ENCODE data around the gene SMYD3.

The SMYD3 gene

GRCh38 chr1:245859493-245860114, 647.5 kb downstream of the SMYD3 start:
- H3K27me3 ChIP-seq (ENCODE audit: insufficient read depth, low read depth): no peaks in the 10 kb centered on the region
- no peak overlapping the region for H3K4me2 ChIP-seq
- no peaks in the 10 kb centered on the region for H3K4me1 ChIP-seq (ENCODE audit: low read depth, poor library complexity, severe bottlenecking)
- no peaks in the 10 kb centered on the region for H4K20me1 ChIP-seq (ENCODE audit: insufficient read depth)
- no peak overlapping the region for H3K4me3 ChIP-seq (IDR thresholded peaks at IDR 0.05; ENCODE audit: insufficient read depth, low read depth, low read length)
- H3K27ac ChIP-seq: no peak overlapping the region
- H3K36me3 ChIP-seq (ENCODE audit: insufficient read depth): no peaks in the 10 kb centered on the region
- no peaks in the 10 kb centered on the region for H3K79me2 ChIP-seq (ENCODE audit: insufficient read depth, low read depth)
- H2AFZ ChIP-seq (ENCODE audit: low read depth): no peak overlapping the region
- TF ChIP-seq CTCF (conservative IDR thresholded peaks at IDR 0.05; ENCODE audit: low read depth, low read length): no peak
- H3K9ac ChIP-seq: no peak overlapping the region

GRCh38 chr1:245858722-245859492, 648.2 kb downstream of the SMYD3 start:
- Histone ChIP-seq H2AFZ (ENCODE audit: low read depth) (no peak overlapping the region), H3K9ac (no peak overlapping the region), H3K4me2 (no peak overlapping the region), H3K79me2 (ENCODE audit: insufficient read depth, low read depth) (no peaks in the 10 kb centered on the region), H3K27me3 (ENCODE audit: insufficient read depth, low read depth) (no peaks in the 10 kb centered on the region), H3K27ac (no peak overlapping the region), H4K20me1 (ENCODE audit: insufficient read depth) (no peaks in the 10 kb centered on the region), H3K36me3 (ENCODE audit: insufficient read depth) (no peaks in the 10 kb centered on the region), H3K4me3 (IDR thresholded peaks at IDR 0.05; ENCODE audit: insufficient read depth, low read depth, low read length) (no peak overlapping the region), H3K4me1 (ENCODE audit: low read depth, poor library complexity, severe bottlenecking) (no peaks in the 10 kb centered on the region)
- TF ChIP-seq CTCF (conservative IDR thresholded peaks at IDR 0.05; ENCODE audit: low read depth, low read length): no peak

GRCh38 chr1:245858022-245858721, 648.9 kb downstream of the SMYD3 start:
- H2AFZ ChIP-seq (ENCODE audit: low read depth): no peak overlapping the region
- no peak overlapping the region for H3K9ac ChIP-seq
- no peaks in the 10 kb centered on the region for H3K4me1 ChIP-seq (ENCODE audit: low read depth, poor library complexity, severe bottlenecking)
- H3K27me3 ChIP-seq (ENCODE audit: insufficient read depth, low read depth): no peaks in the 10 kb centered on the region
- no peak overlapping the region for H3K4me2 ChIP-seq
- no peak overlapping the region for H3K27ac ChIP-seq
- H3K79me2 ChIP-seq (ENCODE audit: insufficient read depth, low read depth): no peaks in the 10 kb centered on the region
- TF ChIP-seq CTCF (conservative IDR thresholded peaks at IDR 0.05; ENCODE audit: low read depth, low read length): no peak
- no peaks in the 10 kb centered on the region for H3K36me3 ChIP-seq (ENCODE audit: insufficient read depth)
- H3K4me3 ChIP-seq (IDR thresholded peaks at IDR 0.05; ENCODE audit: insufficient read depth, low read depth, low read length): no peak overlapping the region
- H4K20me1 ChIP-seq (ENCODE audit: insufficient read depth): no peaks in the 10 kb centered on the region

- no peak overlapping the region for H3K4me2 ChIP-seq
- no peaks in the 10 kb centered on the region for H3K27me3 ChIP-seq (ENCODE audit: insufficient read depth, low read depth)
- no peak overlapping the region for H3K9ac ChIP-seq
Observed at GRCh38 chr1:245856944-245857531, 650.0 kb downstream of the SMYD3 start.

More at GRCh38 chr1:245856944-245857531, 650.0 kb downstream of the SMYD3 start:
- no peak overlapping the region for H3K27ac ChIP-seq
- H4K20me1 ChIP-seq (ENCODE audit: insufficient read depth): no peaks in the 10 kb centered on the region
- H2AFZ ChIP-seq (ENCODE audit: low read depth): no peak overlapping the region
- H3K79me2 ChIP-seq (ENCODE audit: insufficient read depth, low read depth): no peaks in the 10 kb centered on the region
- H3K4me1 ChIP-seq (ENCODE audit: low read depth, poor library complexity, severe bottlenecking): no peaks in the 10 kb centered on the region
- no peak for TF ChIP-seq CTCF (conservative IDR thresholded peaks at IDR 0.05; ENCODE audit: low read depth, low read length)
- no peak overlapping the region for H3K4me3 ChIP-seq (IDR thresholded peaks at IDR 0.05; ENCODE audit: insufficient read depth, low read depth, low read length)
- no peaks in the 10 kb centered on the region for H3K36me3 ChIP-seq (ENCODE audit: insufficient read depth)
